Renal cortical epithelial cell (primary cell): Measurements from ENCODE around the gene ANXA6. TPM values are rescaled to one million over a fixed set of nuclear protein-coding genes. Genes with fewer than 3 reads are reported as not detected.
A peak's percentile ranks its signal among the peaks of the same experiment; 100 is the strongest.

Experiments
- DNase-seq: peaks from one replicate; pipeline ENCODE4 v3.0.0-alpha.2; 2011; ENCODE audit warnings: low read depth
- total RNA-seq: library from RNA; depleted of rRNA; stranded (reverse); fragments of >200 nt; gene quantifications from 2 replicates; pipeline ENCODE4 v1.2.3, GENCODE V29; 2014

ANXA6 gene
- total RNA-seq, 1 donor from 2014 or later: 154 TPM

GRCh38 chr5:151101151-151101550, 56.4 kb downstream of the ANXA6 start:
- DNase-seq: no peak

GRCh38 chr5:151100681-151101080, 56.9 kb downstream of the ANXA6 start:
- DNase-seq: no peak

- no peak for DNase-seq
These were observed 58.8 kb downstream of the ANXA6 start for GRCh38 chr5:151098768-151099121.

GRCh38 chr5:151097820-151098767, 59.5 kb downstream of the ANXA6 start:
- no peak for DNase-seq

GRCh38 chr5:151097061-151097460, 60.5 kb downstream of the ANXA6 start:
- no peak for DNase-seq

- no peak for DNase-seq
These were observed 61.6 kb downstream of the ANXA6 start for GRCh38 chr5:151096001-151096373.

GRCh38 chr5:151095341-151096000, 62.1 kb downstream of the ANXA6 start:
- peak; percentile 49 for DNase-seq

- peak; percentile 42 for DNase-seq
These were observed 62.7 kb downstream of the ANXA6 start for GRCh38 chr5:151094852-151095245.

GRCh38 chr5:151094030-151094851, 63.3 kb downstream of the ANXA6 start:
- peak; percentile 73 for DNase-seq

GRCh38 chr5:151093476-151093889, 64.1 kb downstream of the ANXA6 start:
- peak; percentile 99 for DNase-seq

- DNase-seq: peak; percentile 87
These were observed 64.8 kb downstream of the ANXA6 start for GRCh38 chr5:151092762-151093161.

- no peak for DNase-seq
These were observed 67.9 kb downstream of the ANXA6 start for GRCh38 chr5:151089726-151090125.

- no peak for DNase-seq
These were observed 68.6 kb downstream of the ANXA6 start for GRCh38 chr5:151088986-151089385.

GRCh38 chr5:151087486-151087885, 70.1 kb downstream of the ANXA6 start:
- no peak for DNase-seq

- no peak for DNase-seq
These were observed 70.6 kb downstream of the ANXA6 start for GRCh38 chr5:151086905-151087360.

GRCh38 chr5:151086192-151086869, 71.2 kb downstream of the ANXA6 start:
- no peak for DNase-seq

- peak; percentile 77 for DNase-seq
These were observed 72.0 kb downstream of the ANXA6 start for GRCh38 chr5:151085517-151086041.

GRCh38 chr5:151084363-151084762, 73.2 kb downstream of the ANXA6 start:
- no peak for DNase-seq

GRCh38 chr5:151083081-151083676, 74.4 kb downstream of the ANXA6 start:
- peak; percentile 97 for DNase-seq

- peak; percentile 61 for DNase-seq
These were observed 75.2 kb downstream of the ANXA6 start for GRCh38 chr5:151082282-151082902.
